ENCODE measurements around the gene C1QA.
A peak's percentile ranks its signal among the peaks of the same experiment; 100 is the strongest.

C1QA gene

DNA sequence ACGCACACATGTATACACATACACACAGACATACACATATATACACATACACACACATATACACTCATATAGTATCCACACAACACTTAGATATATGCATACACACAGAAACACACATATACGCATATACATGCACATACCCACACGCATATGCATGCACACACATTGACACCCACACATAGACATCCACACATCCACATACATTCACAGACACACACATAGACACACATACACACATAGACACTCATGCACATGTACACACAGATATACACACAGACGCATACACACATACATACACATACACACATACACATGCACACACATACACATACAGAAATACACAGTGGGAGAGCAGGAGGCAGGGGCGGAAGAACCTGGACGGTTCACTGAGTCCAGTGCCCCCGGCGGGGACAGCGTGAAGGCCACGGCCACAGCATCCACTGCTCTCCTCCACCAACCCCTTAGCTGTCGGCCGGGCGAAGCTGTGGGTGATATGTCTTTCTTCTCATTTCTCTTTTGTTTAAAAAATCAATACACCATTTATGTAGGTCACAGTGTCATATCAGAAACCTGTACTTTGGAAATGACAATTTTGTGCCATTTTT lies 13.8 kb downstream of the C1QA start:
- H3K27ac ChIP-seq (ENCODE audit: insufficient read depth in 1 of 2, low read depth in 1 of 2, low read length in 2 of 2, poor library complexity in 1 of 2, severe bottlenecking in 2 of 2) = no peak overlapping the region
- ChIA-PET POLR2A (no interaction called here), CTCF (interaction anchor here (1.8 kb wide), 1 partner anchor 8 kb away, joined by 6 read pairs; no protein-coding TSS in a partner anchor)
- no peaks in the 10 kb centered on the region for H3K9me3 ChIP-seq (ENCODE audit: control extremely low read depth in 1 of 5, control insufficient read depth in 4 of 5, insufficient read depth in 2 of 5, low read depth in 1 of 5, low read length in 4 of 5)
- DNase-seq = no peak
- WGBS (ENCODE audit: insufficient coverage) = 100% methylated on average over 5 of the region's 13 CpGs
- H3K4me3 ChIP-seq (ENCODE audit: control insufficient read depth in 1 of 7, extremely low read depth in 1 of 7, insufficient read depth in 4 of 7, low read depth in 2 of 7, low read length in 6 of 7) = no peak overlapping the region
- no peaks in the 10 kb centered on the region for H3K4me1 ChIP-seq (ENCODE audit: control extremely low read depth in 1 of 4, control insufficient read depth in 4 of 4, insufficient read depth in 4 of 4, low read length in 3 of 4)
- no peaks in the 10 kb centered on the region for H3K36me3 ChIP-seq (ENCODE audit: control insufficient read depth in 4 of 4, insufficient read depth in 4 of 4, low read length in 3 of 4)
- H3K27me3 ChIP-seq (replicated peaks in 2 of 5; ENCODE audit: control insufficient read depth in 4 of 5, insufficient read depth in 5 of 5, low read length in 4 of 5) = peaks cover 0 to 15% (median 6%) of the 10 kb centered on the region in 5 experiments

DNA sequence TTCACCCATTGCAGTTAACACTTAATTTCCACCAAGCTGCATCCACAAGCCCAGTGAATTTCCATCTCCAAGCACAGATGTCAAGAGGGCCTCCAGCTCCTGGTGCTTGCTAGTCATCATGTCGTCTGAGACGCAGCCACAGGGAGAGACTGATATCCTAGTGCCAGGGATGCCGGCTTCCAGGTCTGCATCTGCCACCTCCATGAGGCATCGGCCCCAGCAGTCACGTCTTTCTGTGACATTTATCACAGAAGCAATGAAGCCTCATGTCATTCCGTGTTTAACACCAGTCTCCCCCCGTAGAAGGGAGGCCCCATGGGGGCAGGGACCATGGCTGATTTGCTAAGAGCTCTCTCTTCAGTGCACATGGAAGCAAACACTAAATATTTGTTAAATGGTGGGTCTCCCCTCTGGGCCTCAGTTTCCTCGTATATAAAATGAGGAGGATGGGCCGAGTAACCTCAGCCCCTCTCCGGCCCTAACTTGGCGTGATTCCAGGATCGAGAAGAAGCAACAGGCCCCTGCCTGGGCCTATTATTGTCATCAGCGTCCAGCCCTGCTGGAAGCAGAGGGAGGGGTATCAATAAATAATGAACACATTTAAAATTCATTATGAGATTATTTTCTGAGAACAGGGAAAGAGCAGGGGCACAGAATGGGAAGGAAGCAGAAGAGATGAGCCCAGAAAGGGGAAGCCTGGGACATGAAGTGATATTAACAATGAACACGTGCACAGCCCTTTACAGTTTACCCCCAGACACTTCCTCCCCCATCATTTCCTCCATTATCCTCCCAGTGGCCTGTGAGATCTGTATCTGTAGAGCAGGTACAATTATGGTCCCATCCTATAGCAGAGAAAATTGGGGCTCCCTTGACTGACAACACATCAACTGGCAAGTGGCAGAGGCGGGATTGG lies 15.8 kb downstream of the C1QA start:
- DNase-seq = no peak
- POLR2A ChIA-PET = no interaction called here
- H3K4me3 ChIP-seq (ENCODE audit: control insufficient read depth in 1 of 7, extremely low read depth in 1 of 7, insufficient read depth in 4 of 7, low read depth in 2 of 7, low read length in 6 of 7) = no peak overlapping the region
- 90% methylated on average over 12 of the region's 15 CpGs for WGBS (ENCODE audit: insufficient coverage)
- H3K27ac ChIP-seq (ENCODE audit: insufficient read depth in 1 of 2, low read depth in 1 of 2, low read length in 2 of 2, poor library complexity in 1 of 2, severe bottlenecking in 2 of 2) = no peak overlapping the region
- H3K9me3 ChIP-seq (ENCODE audit: control extremely low read depth in 1 of 5, control insufficient read depth in 4 of 5, insufficient read depth in 2 of 5, low read depth in 1 of 5, low read length in 4 of 5) = no peaks in the 10 kb centered on the region
- H3K36me3 ChIP-seq (ENCODE audit: control insufficient read depth in 4 of 4, insufficient read depth in 4 of 4, low read length in 3 of 4) = no peaks in the 10 kb centered on the region
- peaks cover 0 to 25% (median 10%) of the 10 kb centered on the region in 5 experiments for H3K27me3 ChIP-seq (replicated peaks in 2 of 5; ENCODE audit: control insufficient read depth in 4 of 5, insufficient read depth in 5 of 5, low read length in 4 of 5)
- CTCF ChIA-PET = interaction anchor here (1.8 kb wide), 1 partner anchor 10 kb away, joined by 6 read pairs; no protein-coding TSS in a partner anchor
- H3K4me1 ChIP-seq (ENCODE audit: control extremely low read depth in 1 of 4, control insufficient read depth in 4 of 4, insufficient read depth in 4 of 4, low read length in 3 of 4) = no peaks in the 10 kb centered on the region

DNA sequence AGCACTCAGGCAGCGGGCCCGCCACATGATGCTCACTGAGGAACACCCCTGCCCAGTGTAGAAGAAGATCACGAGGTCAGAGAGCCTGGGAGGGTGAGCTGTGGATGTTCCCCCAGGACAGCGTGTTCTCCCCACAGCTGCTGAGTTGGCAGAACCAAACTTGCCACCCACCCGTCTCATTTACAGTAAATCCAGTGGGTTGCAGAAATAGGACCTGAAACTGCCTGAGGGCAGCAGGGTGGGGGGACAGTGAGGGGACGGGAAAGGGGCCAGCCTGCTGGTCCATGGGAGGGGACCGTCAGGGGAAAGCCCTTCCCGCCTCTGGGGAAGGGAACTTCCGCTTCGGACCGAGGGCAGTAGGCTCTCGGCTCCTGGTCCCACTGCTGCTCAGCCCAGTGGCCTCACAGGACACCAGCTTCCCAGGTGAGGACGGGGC lies 16.5 kb downstream of the C1QA start, which contains the start of gene C1QB:
C1QB (plus strand) TSS at position 356 of the 436 bp plus-strand sequence. CDS start 6,227 bp downstream, outside the sequence.
- CTCF ChIA-PET = interaction anchor here (1.3 kb wide), 1 partner anchor 10 kb away, joined by 3 read pairs; no protein-coding TSS in a partner anchor
- no peaks in the 10 kb centered on the region for H3K36me3 ChIP-seq (ENCODE audit: control insufficient read depth in 4 of 4, insufficient read depth in 4 of 4, low read length in 3 of 4)
- H3K9me3 ChIP-seq (ENCODE audit: control extremely low read depth in 1 of 5, control insufficient read depth in 4 of 5, insufficient read depth in 2 of 5, low read depth in 1 of 5, low read length in 4 of 5) = no peaks in the 10 kb centered on the region
- H3K27ac ChIP-seq (ENCODE audit: insufficient read depth in 1 of 2, low read depth in 1 of 2, low read length in 2 of 2, poor library complexity in 1 of 2, severe bottlenecking in 2 of 2) = no peak within 1 kb of the TSS
- no peak within 1 kb of the TSS for H3K4me3 ChIP-seq (ENCODE audit: control insufficient read depth in 1 of 7, extremely low read depth in 1 of 7, insufficient read depth in 4 of 7, low read depth in 2 of 7, low read length in 6 of 7)
- no peak for DNase-seq
- H3K27me3 ChIP-seq (replicated peaks in 2 of 5; ENCODE audit: control insufficient read depth in 4 of 5, insufficient read depth in 5 of 5, low read length in 4 of 5) = peaks cover 0 to 29% (median 10%) of the 10 kb centered on the region in 5 experiments
- H3K4me1 ChIP-seq (ENCODE audit: control extremely low read depth in 1 of 4, control insufficient read depth in 4 of 4, insufficient read depth in 4 of 4, low read length in 3 of 4) = no peaks in the 10 kb centered on the region
- WGBS (ENCODE audit: insufficient coverage) = 87% methylated on average over 13 of the region's 13 CpGs
- POLR2A ChIA-PET = interaction anchor here (1.0 kb wide), 1 partner anchor 10 kb away, joined by 3 read pairs; no protein-coding TSS in a partner anchor

DNA sequence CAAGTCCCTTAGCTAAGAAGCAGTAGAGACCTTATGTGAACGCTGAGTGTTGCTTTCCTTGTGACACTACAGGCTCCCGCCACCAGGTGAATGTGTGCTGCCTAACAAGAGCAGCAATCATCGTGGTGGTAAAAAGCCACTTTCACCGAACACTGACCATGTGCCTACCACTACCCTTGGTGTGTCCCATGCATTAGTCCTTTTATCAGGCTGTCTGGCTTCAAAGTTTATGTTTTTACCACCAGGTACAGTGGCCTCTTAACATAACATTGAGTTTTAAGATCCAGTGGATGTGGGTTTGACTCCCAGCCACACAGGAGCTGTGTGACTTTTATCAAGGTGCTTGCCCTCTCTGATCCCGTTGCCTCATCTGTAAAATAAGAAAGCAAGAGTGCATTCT lies 18.3 kb downstream of the C1QA start:
- peaks cover 0 to 29% (median 7%) of the 10 kb centered on the region in 5 experiments for H3K27me3 ChIP-seq (replicated peaks in 2 of 5; ENCODE audit: control insufficient read depth in 4 of 5, insufficient read depth in 5 of 5, low read length in 4 of 5)

DNA sequence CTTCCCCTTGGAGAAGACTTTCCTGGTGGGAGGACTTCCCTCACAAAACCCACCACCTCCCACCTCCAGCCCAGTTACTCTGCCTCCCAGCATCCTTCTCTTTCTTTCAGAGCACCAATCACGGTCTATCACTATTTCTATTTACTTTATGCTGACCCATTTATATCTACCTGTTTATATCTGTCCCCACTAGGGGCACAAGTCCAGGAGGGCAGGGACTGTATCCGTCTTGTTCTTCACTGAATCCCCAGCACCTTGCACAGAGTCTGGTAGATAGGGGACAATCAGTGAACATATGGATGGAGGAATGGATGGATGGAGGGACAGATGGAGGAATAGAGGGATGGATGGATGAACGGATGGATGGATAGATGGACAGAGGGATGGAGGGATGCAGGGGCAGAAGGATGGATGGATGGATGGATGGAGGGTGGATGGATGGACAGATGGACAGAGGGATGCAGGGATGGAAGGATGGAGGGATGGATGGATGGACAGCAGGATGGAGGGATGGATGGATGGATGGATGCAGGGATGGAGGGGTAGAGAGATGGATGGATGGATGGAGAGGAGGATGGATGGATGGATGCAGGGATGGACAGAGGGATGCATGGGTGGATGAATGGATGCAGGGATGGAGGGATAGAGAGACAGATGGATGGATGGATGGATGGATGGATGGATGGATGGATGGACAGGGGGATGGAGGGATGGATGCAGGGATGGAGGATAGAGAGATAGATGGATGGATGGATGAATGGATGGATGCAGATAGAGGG lies 22.1 kb downstream of the C1QA start:
- Histone ChIP-seq H3K27me3 (replicated peaks in 2 of 5; ENCODE audit: control insufficient read depth in 4 of 5, insufficient read depth in 5 of 5, low read length in 4 of 5) (peaks cover 0 to 26% (median 7%) of the 10 kb centered on the region in 5 experiments), H3K36me3 (ENCODE audit: control insufficient read depth in 4 of 4, insufficient read depth in 4 of 4, low read length in 3 of 4) (no peaks in the 10 kb centered on the region), H3K4me3 (ENCODE audit: control insufficient read depth in 1 of 7, extremely low read depth in 1 of 7, insufficient read depth in 4 of 7, low read depth in 2 of 7, low read length in 6 of 7) (no peak overlapping the region), H3K4me1 (ENCODE audit: control extremely low read depth in 1 of 4, control insufficient read depth in 4 of 4, insufficient read depth in 4 of 4, low read length in 3 of 4) (no peaks in the 10 kb centered on the region), H3K9me3 (ENCODE audit: control extremely low read depth in 1 of 5, control insufficient read depth in 4 of 5, insufficient read depth in 2 of 5, low read depth in 1 of 5, low read length in 4 of 5) (no peaks in the 10 kb centered on the region), H3K27ac (ENCODE audit: insufficient read depth in 1 of 2, low read depth in 1 of 2, low read length in 2 of 2, poor library complexity in 1 of 2, severe bottlenecking in 2 of 2) (no peak overlapping the region)
- peak in 1 of 3 donors; percentile 9 for DNase-seq
- ChIA-PET CTCF (interaction anchor here (1.5 kb wide), 1 partner anchor 272 kb away, joined by 4 read pairs; no protein-coding TSS in a partner anchor), POLR2A (no interaction called here)
- 83% methylated on average over 2 of the region's 3 CpGs for WGBS (ENCODE audit: insufficient coverage)

More for the DNA sequence above, 18.3 kb downstream of the C1QA start:
- ChIA-PET CTCF (interaction anchor here (0.9 to 1.0 kb wide), 2 partner anchors 12 to 13 kb away, joined by 3 read pairs; no protein-coding TSS in a partner anchor), POLR2A (no interaction called here)
- H3K36me3 ChIP-seq (ENCODE audit: control insufficient read depth in 4 of 4, insufficient read depth in 4 of 4, low read length in 3 of 4) = no peaks in the 10 kb centered on the region
- DNase-seq = peak in 2 of 3 donors; percentile 38 to 42
- 75% methylated on average over 5 of the region's 5 CpGs for WGBS (ENCODE audit: insufficient coverage)
- H3K4me3 ChIP-seq (ENCODE audit: control insufficient read depth in 1 of 7, extremely low read depth in 1 of 7, insufficient read depth in 4 of 7, low read depth in 2 of 7, low read length in 6 of 7) = no peak overlapping the region
- H3K4me1 ChIP-seq (ENCODE audit: control extremely low read depth in 1 of 4, control insufficient read depth in 4 of 4, insufficient read depth in 4 of 4, low read length in 3 of 4) = no peaks in the 10 kb centered on the region
- H3K27ac ChIP-seq (ENCODE audit: insufficient read depth in 1 of 2, low read depth in 1 of 2, low read length in 2 of 2, poor library complexity in 1 of 2, severe bottlenecking in 2 of 2) = no peak overlapping the region
- H3K9me3 ChIP-seq (ENCODE audit: control extremely low read depth in 1 of 5, control insufficient read depth in 4 of 5, insufficient read depth in 2 of 5, low read depth in 1 of 5, low read length in 4 of 5) = no peaks in the 10 kb centered on the region

DNA sequence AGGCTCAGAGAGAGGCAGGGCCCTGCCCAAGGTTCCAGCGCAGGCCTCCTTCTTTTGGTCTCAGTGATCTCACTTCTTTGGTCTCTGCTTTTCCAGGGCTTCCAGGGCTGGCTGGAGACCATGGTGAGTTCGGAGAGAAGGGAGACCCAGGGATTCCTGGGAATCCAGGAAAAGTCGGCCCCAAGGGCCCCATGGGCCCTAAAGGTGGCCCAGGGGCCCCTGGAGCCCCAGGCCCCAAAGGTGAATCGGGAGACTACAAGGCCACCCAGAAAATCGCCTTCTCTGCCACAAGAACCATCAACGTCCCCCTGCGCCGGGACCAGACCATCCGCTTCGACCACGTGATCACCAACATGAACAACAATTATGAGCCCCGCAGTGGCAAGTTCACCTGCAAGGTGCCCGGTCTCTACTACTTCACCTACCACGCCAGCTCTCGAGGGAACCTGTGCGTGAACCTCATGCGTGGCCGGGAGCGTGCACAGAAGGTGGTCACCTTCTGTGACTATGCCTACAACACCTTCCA lies 24.4 kb downstream of the C1QA start:
- DNase-seq = no peak
- Histone ChIP-seq H3K27ac (ENCODE audit: insufficient read depth in 1 of 2, low read depth in 1 of 2, low read length in 2 of 2, poor library complexity in 1 of 2, severe bottlenecking in 2 of 2) (no peak overlapping the region), H3K36me3 (ENCODE audit: control insufficient read depth in 4 of 4, insufficient read depth in 4 of 4, low read length in 3 of 4) (no peaks in the 10 kb centered on the region), H3K4me1 (ENCODE audit: control extremely low read depth in 1 of 4, control insufficient read depth in 4 of 4, insufficient read depth in 4 of 4, low read length in 3 of 4) (no peaks in the 10 kb centered on the region), H3K27me3 (replicated peaks in 2 of 5; ENCODE audit: control insufficient read depth in 4 of 5, insufficient read depth in 5 of 5, low read length in 4 of 5) (peaks cover 0 to 9% (median 2%) of the 10 kb centered on the region in 5 experiments), H3K9me3 (ENCODE audit: control extremely low read depth in 1 of 5, control insufficient read depth in 4 of 5, insufficient read depth in 2 of 5, low read depth in 1 of 5, low read length in 4 of 5) (no peaks in the 10 kb centered on the region), H3K4me3 (ENCODE audit: control insufficient read depth in 1 of 7, extremely low read depth in 1 of 7, insufficient read depth in 4 of 7, low read depth in 2 of 7, low read length in 6 of 7) (no peak overlapping the region)
- CTCF ChIA-PET = interaction anchor here (1.5 kb wide), 1 partner anchor 18 kb away, joined by 4 read pairs; no protein-coding TSS in a partner anchor
- WGBS (ENCODE audit: insufficient coverage) = 97% methylated on average over 19 of the region's 19 CpGs
- POLR2A ChIA-PET = no interaction called here

Measured in common myeloid progenitor, CD34-positive (primary cell).